Activated naive CD4-positive, alpha-beta T cell (primary cell): ENCODE data around the gene HDAC4.
A peak's percentile ranks its signal among the peaks of the same experiment; 100 is the strongest.

Experiments
- DNase-seq, 4 experiments: peaks; one replicate each; lab custom pipeline; 2025; lab: John Stamatoyannopoulos, UW

HDAC4 gene

GRCh38 chr2:239216614-239217273, 184.1 kb downstream of the HDAC4 start:
- DNase-seq = peak in 1 of 4 experiments; percentile 8

GRCh38 chr2:239215988-239216613, 184.7 kb downstream of the HDAC4 start:
- no peak for DNase-seq

GRCh38 chr2:239215136-239215925, 185.5 kb downstream of the HDAC4 start:
- DNase-seq = no peak

GRCh38 chr2:239214725-239215124, 186.1 kb downstream of the HDAC4 start:
- no peak for DNase-seq

- DNase-seq = no peak
These were observed 187.1 kb downstream of the HDAC4 start for GRCh38 chr2:239213643-239214101.

GRCh38 chr2:239212929-239213642, 187.7 kb downstream of the HDAC4 start:
- DNase-seq = no peak

GRCh38 chr2:239212121-239212928, 188.5 kb downstream of the HDAC4 start:
- DNase-seq = no peak

- DNase-seq = no peak
These were observed 189.3 kb downstream of the HDAC4 start for GRCh38 chr2:239211396-239212094.

GRCh38 chr2:239209783-239210182, 191.0 kb downstream of the HDAC4 start:
- no peak for DNase-seq

- no peak for DNase-seq
These were observed 192.2 kb downstream of the HDAC4 start for GRCh38 chr2:239208465-239209180.

GRCh38 chr2:239206851-239207250, 194.0 kb downstream of the HDAC4 start:
- DNase-seq = no peak

- no peak for DNase-seq
These were observed 194.8 kb downstream of the HDAC4 start for GRCh38 chr2:239206042-239206441.

GRCh38 chr2:239204876-239205468, 195.8 kb downstream of the HDAC4 start:
- DNase-seq = no peak

GRCh38 chr2:239204136-239204875, 196.5 kb downstream of the HDAC4 start:
- no peak for DNase-seq

GRCh38 chr2:239203443-239204135, 197.2 kb downstream of the HDAC4 start:
- no peak for DNase-seq

GRCh38 chr2:239202836-239203235, 198.0 kb downstream of the HDAC4 start:
- DNase-seq = no peak

GRCh38 chr2:239202343-239202742, 198.5 kb downstream of the HDAC4 start:
- no peak for DNase-seq

- no peak for DNase-seq
These were observed 198.9 kb downstream of the HDAC4 start for GRCh38 chr2:239201884-239202283.
